Gastrocnemius medialis (tissue), 4 donors: ENCODE results near the gene ANXA2.

Source experiments
- CTCF ChIP-seq, 5 experiments: fragments of 450-650 bp in 3 of 5; fragments of 200-600 bp in 2 of 5; sonication (generic) in 2 of 5; IDR thresholded peaks in 4 of 5; conservative IDR thresholded peaks in 1 of 5; 1 replicate in 4 of 5; 2 replicates in 1 of 5; pipeline ENCODE4 v1.5.1; 2016 to 2019; ENCODE audit warnings: antibody characterized with exemption in 5 of 5, mild to moderate bottlenecking in 3 of 5, moderate library complexity in 3 of 5
- POLR2A ChIP-seq, 2 donors: fragments of 450-650 bp; IDR thresholded peaks; one replicate each; pipeline ENCODE4 v1.6.1; 2017; ENCODE audit warnings: antibody characterized with exemption in 2 of 2, mild to moderate bottlenecking in 2 of 2, moderate library complexity in 2 of 2

- no peak for TF ChIP-seq CTCF (IDR thresholded peaks at IDR 0.05 in 4 of 5, conservative IDR thresholded peaks at IDR 0.05 in 1 of 5)
- no peak for TF ChIP-seq POLR2A (IDR thresholded peaks at IDR 0.05)
These were observed 2.3 kb downstream of the ANXA2 start for GRCh38 chr15:60395276-60396011.
